Epithelial cell of prostate (primary cell): ENCODE results near the gene RGS7.
"Not testable (repeated sequence)": the region's sequence is repeated elsewhere in the genome, so short reads cannot be mapped to it uniquely, and the experiment has no call there.

Experiments
- DNase-seq: peaks from one replicate; pipeline ENCODE4 v3.0.0-alpha.2; 2011; ENCODE audit warnings: low read depth, low spot score
- H3K27ac ChIP-seq: fragments of 450-650 bp; 2 replicates; pipeline ENCODE4 v1.5.1; 2017; ENCODE audit warnings: mild to moderate bottlenecking

The RGS7 gene

DNA sequence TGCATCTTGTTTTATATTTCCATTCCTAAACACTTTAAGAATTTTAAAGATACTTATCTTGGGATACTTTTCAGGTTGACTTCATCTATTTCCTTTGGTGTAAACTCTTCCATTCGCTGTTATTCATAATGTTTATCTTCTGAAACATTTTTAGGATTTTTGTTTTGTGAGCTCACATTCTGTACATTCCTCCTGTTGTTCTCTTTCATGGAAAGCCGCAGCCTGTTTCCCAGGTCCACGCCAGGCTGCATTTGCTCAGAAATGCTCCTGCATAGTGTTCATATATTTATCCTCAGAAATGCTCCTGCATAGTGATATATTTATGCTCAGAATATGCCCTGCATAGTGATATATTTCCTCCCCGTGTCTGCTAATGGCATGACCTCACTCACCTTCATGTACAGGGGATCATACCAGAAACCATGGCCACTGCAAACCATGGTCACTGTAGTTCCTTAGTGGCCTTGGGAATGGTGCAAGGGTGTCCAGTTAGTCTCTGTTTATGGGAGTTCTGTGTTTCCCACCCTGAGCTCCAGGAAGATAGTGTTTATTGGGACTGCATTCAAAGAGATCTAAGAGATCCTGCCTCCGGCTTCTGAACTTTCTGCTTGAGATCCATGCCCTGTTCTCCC is 591.2 kb downstream of the RGS7 start:
- no peak overlapping the region for H3K27ac ChIP-seq
- no peak for DNase-seq

- H3K27ac ChIP-seq = no peak overlapping the region
- DNase-seq = no peak
These were observed 593.2 kb downstream of the RGS7 start for GRCh38 chr1:240763771-240764170.

DNA sequence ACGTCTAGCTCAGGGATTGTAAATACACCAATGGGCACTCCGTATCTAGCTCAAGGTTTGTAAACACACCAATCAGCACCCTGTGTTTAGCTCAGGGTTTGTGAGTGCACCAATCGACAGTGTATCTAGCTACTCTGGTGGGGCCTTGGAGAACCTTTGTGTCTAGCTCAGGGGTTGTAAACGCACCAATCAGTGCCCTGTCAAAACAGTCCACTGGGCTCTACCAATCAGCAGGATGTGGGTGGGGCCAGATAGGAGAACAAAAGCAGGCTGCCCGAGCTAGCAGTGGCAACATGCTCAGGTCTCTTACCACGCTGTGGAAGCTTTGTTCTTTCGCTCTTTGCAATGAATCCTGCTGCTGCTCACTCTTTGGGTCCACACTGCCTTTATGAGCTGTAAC is 593.9 kb downstream of the RGS7 start:
- H3K27ac ChIP-seq, DNase-seq: not testable (repeated sequence)

- H3K27ac ChIP-seq = not testable (repeated sequence)
These were observed 594.5 kb downstream of the RGS7 start for GRCh38 chr1:240762471-240762987.

DNA sequence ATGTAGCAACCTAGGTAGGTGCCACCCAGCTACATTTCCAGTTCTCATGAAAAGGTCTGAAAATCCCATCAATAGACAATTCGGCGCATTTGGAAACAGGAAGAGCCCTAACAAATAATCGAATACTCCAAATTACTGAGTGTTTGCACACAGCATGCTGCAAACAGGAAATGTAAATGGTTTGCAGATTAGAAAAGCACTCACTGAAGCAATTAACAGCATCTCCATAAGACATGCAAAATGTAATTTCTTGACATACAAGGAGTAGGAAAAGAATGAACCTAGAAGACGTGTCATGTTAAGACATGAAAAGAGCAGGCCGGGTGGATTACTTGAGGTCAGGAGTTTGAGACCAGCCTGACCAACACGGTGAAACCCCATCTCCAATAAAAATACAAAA is 598.2 kb downstream of the RGS7 start:
- H3K27ac ChIP-seq, DNase-seq: not testable (repeated sequence)

More at GRCh38 chr1:240762471-240762987, 594.5 kb downstream of the RGS7 start:
- not testable (repeated sequence) for DNase-seq

- no peak overlapping the region for H3K27ac ChIP-seq
- DNase-seq = peak; percentile 39
These were observed 598.7 kb downstream of the RGS7 start for GRCh38 chr1:240758296-240758695.

- DNase-seq = no peak
- H3K27ac ChIP-seq = no peak overlapping the region
These were observed 609.1 kb downstream of the RGS7 start for GRCh38 chr1:240747907-240748306.

DNA sequence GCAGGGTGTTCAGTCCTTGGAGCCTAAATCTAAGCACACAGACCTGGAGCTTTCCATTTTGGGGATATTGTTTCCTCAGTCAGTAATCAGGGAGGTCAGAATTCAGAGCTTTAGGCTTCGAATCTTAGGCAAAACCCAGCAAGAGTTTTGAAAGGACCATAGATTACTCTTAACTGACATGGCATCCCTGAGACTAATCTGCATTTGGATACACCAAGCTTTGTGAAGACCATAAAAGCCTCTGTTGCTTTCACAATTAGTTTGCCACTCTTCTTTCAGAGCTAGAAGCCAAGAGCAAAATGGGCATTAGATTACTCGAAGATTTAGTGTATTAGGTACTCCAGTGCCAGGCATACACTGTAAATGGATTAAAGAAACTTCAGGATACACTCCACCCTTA is 613.3 kb downstream of the RGS7 start:
- no peak for DNase-seq
- no peak overlapping the region for H3K27ac ChIP-seq

DNA sequence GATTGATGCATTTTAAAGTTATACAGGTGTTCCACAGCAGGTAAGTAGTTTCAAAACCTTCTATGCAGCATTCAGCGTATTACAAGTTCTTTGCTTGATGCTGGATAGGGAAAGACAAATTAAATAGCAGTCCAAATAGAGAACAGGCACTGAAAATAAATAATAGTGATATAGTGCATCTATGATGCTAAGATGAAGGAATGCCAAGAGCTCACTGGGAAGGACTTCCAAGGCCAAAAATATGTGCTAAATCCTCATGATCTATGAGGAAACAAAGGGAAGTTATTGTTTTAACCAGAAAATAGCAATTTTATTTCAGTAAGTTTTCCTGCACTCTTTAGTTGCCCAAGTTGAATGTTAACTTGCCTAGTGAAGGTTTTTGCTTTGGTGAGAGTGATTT is 617.3 kb downstream of the RGS7 start:
- H3K27ac ChIP-seq = no peak overlapping the region
- DNase-seq = no peak

GRCh38 chr1:240739139-240739538 is 617.9 kb downstream of the RGS7 start:
- H3K27ac ChIP-seq = no peak overlapping the region
- DNase-seq = no peak

DNA sequence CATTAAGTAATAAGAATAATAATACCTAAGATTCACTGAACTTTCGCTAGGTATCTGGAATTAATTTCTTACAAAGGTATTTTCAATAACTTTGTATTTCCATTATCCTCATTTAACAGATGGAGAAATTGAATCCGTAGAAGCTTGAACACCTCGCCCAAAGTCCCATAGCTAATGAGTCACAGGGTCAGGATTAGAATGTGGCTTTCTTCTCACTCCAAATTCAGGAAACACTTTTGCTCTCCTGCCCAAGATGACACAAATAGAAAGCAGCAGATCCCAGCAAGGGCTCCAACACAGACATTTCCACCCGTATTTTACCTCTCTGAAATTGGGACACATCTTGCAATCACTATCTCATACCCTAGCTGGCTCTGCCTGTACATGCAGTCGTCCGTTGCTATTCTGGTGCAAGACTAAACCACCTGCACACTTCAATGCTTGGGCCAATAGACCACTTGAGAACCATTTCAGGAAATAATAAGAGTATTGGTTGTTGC is 619.2 kb downstream of the RGS7 start:
- no peak overlapping the region for H3K27ac ChIP-seq
- DNase-seq = no peak

DNA sequence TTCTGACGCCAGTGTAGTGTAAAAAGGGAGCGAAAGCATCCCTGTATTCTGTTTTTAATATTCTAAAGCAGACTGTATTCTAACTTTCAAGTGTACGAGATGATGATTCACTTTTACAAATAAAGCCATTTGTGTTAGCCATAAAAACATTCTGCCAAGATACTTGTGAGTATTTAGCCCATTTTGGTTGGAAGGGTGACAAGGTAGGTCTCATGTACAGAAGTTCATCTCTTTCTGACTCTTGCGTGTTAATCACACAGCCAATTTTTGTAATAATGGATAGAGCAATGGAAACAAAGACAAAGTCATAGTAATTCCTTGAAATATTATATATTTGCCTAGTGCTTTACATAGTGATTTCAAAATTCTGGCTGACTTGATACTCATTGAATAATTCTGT is 619.7 kb downstream of the RGS7 start:
- DNase-seq = no peak
- no peak overlapping the region for H3K27ac ChIP-seq

GRCh38 chr1:240734705-240735104 is 622.3 kb downstream of the RGS7 start:
- DNase-seq, H3K27ac ChIP-seq: not testable (repeated sequence)

- no peak overlapping the region for H3K27ac ChIP-seq
- DNase-seq = no peak
These were observed 623.0 kb downstream of the RGS7 start for GRCh38 chr1:240734001-240734400.

DNA sequence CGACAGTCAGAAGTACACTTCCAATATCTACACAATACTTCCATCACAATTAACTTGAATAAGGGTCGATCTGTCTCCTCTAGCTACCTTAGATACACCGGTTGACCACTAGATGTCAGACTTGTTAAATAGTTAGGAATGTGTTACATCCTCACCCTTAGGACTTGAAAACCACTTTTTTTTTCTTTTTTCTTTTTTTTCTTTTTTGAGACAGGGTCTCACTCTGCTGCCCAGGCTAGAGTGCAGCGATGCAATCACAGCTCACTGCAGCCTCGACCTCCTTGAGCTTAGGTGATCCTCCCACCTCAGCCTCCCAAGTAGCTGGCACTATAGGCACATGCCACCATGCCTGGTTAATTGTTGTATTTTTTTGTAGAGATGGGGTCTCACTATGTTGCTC is 624.6 kb downstream of the RGS7 start:
- peak; percentile 5 for DNase-seq
- no peak overlapping the region for H3K27ac ChIP-seq
